Esophagus muscularis mucosa (tissue), 4 donors: ENCODE results near the gene CTNND1. TPM values are rescaled to one million over a fixed set of nuclear protein-coding genes. Genes with fewer than 3 reads are reported as not detected.

Experiments used
- DNase-seq: peaks from one replicate; pipeline ENCODE4 v3.0.0-alpha.2; 2017; ENCODE audit errors: extremely low spot score
- H3K27ac ChIP-seq, 4 donors: fragments of 200-600 bp; sonication (generic); replicated peaks in 1 of 4; 1 replicate in 3 of 4; 2 replicates in 1 of 4; pipeline ENCODE4 v1.5.1; 2016 to 2019; ENCODE audit warnings: mild to moderate bottlenecking in 1 of 4
- H3K27me3 ChIP-seq, 4 donors: fragments of 200-600 bp; sonication (generic); one replicate each; pipeline versions ENCODE4 v1.5.1 to v1.6.0; 2016 to 2019
- H3K36me3 ChIP-seq, 4 donors: fragments of 200-600 bp; sonication (generic); one replicate each; pipeline ENCODE4 v1.5.1; 2016 to 2019
- H3K4me1 ChIP-seq, 4 donors: fragments of 200-600 bp; sonication (generic); one replicate each; pipeline ENCODE4 v1.5.1; 2016 to 2019
- H3K4me3 ChIP-seq, 4 donors: fragments of 200-600 bp; sonication (generic); 1 replicate in 2 of 4; 2 replicates in 2 of 4; pipeline ENCODE4 v1.5.1; 2016 to 2019; ENCODE audit warnings: mild to moderate bottlenecking in 4 of 4, moderate library complexity in 1 of 4
- H3K9me3 ChIP-seq, 4 donors: fragments of 200-600 bp; sonication (generic); 1 replicate in 3 of 4; 2 replicates in 1 of 4; pipeline ENCODE4 v1.5.1; 2016 to 2019
- CTCF ChIP-seq, 3 experiments: fragments of 200-600 bp in 2 of 3; fragments of 450-650 bp in 1 of 3; sonication (generic) in 2 of 3; IDR thresholded peaks; one replicate each; pipeline ENCODE4 v1.5.1; 2017 to 2019; ENCODE audit warnings: antibody characterized with exemption in 3 of 3, mild to moderate bottlenecking in 2 of 3, moderate library complexity in 1 of 3
- EP300 ChIP-seq: sonication (generic); formaldehyde crosslinking; IDR thresholded peaks from one replicate; pipeline ENCODE4 v1.6.1; 2017; ENCODE audit warnings: antibody characterized with exemption
- POLR2A ChIP-seq: fragments of 450-650 bp; IDR thresholded peaks from one replicate; pipeline ENCODE4 v1.6.1; 2017; ENCODE audit warnings: antibody characterized with exemption, moderate library complexity, mild to moderate bottlenecking, low read depth
- POLR2AphosphoS5 ChIP-seq, 2 donors: sonication (generic); formaldehyde crosslinking; IDR thresholded peaks; one replicate each; pipeline ENCODE4 v1.6.1; 2017; ENCODE audit warnings: antibody characterized with exemption in 2 of 2
- WGBS: methylation state at CpG from one replicate; pipeline ENCODE4 v1.1.5; 2018; 5-methylcytosine and 5-hydroxymethylcytosine counted together
- intact Hi-C: fragments of 100-400 bp; cut with DNase I; formaldehyde crosslinking; loops from one replicate; pipeline ENCODE4 v1.15.1; 2023
- total RNA-seq, 4 donors: library from RNA; depleted of rRNA; stranded (reverse); fragments of >200 nt; gene quantifications; one replicate each; pipeline versions ENCODE4 v1.1.0 to v1.2.1, GENCODE V29; 2016

Gene CTNND1
- total RNA-seq, 4 donors from 2014 or later, result 78.1 to 101 (median 89.5) TPM

GRCh38 chr11:57762235-57762861 lies 746 bp downstream of the CTNND1 start:
- no peak for DNase-seq
- Histone ChIP-seq H3K27ac (peak overlapping the region; percentile 88 to 92 (median 92)), H3K4me3 (peak overlapping the region; percentile 50 to 74 (median 72)), H3K9me3 (no peaks in the 10 kb centered on the region), H3K4me1 (peaks cover 25 to 41% (median 38%) of the 10 kb centered on the region in 4 donors), H3K27me3 (no peaks in the 10 kb centered on the region), H3K36me3 (no peaks in the 10 kb centered on the region)
- intact Hi-C loops, result loop anchor here (2.0 kb wide), 1 partner anchor 36 kb away; no protein-coding TSS in a partner anchor
- TF ChIP-seq POLR2AphosphoS5 (IDR thresholded peaks at IDR 0.05) (no peak), EP300 (no peak), CTCF (IDR thresholded peaks at IDR 0.05) (no peak)
- WGBS, result under 1% methylated on average over 9 of the region's 9 CpGs

GRCh38 chr11:57763568-57763967 lies 2.0 kb downstream of the CTNND1 start:
- WGBS, result 10% methylated on average over 1 of the region's 1 CpG
- peak overlapping the region; percentile 50 to 74 (median 72) for H3K4me3 ChIP-seq
- H3K9me3 ChIP-seq, result no peaks in the 10 kb centered on the region
- H3K36me3 ChIP-seq, result no peaks in the 10 kb centered on the region
- no peaks in the 10 kb centered on the region for H3K27me3 ChIP-seq
- intact Hi-C loops, result loop anchor here (2.0 kb wide), 1 partner anchor 35 kb away; no protein-coding TSS in a partner anchor
- peak in 1 of 2 donors; percentile 21 for TF ChIP-seq POLR2AphosphoS5 (IDR thresholded peaks at IDR 0.05)
- no peak for TF ChIP-seq EP300
- TF ChIP-seq CTCF (IDR thresholded peaks at IDR 0.05), result peak; percentile 33 to 49 (median 37)
- H3K27ac ChIP-seq, result peak overlapping the region; percentile 88 to 92 (median 92)
- H3K4me1 ChIP-seq, result peaks cover 31 to 51% (median 48%) of the 10 kb centered on the region in 4 donors
- DNase-seq, result no peak

GRCh38 chr11:57764021-57764420 lies 2.4 kb downstream of the CTNND1 start:
- WGBS, result 17% methylated on average over 4 of the region's 4 CpGs
- Histone ChIP-seq H3K27me3 (no peaks in the 10 kb centered on the region), H3K36me3 (no peaks in the 10 kb centered on the region), H3K9me3 (no peaks in the 10 kb centered on the region), H3K4me1 (peaks cover 36 to 56% (median 53%) of the 10 kb centered on the region in 4 donors), H3K4me3 (peak overlapping the region; percentile 50 to 74 (median 72)), H3K27ac (peak overlapping the region; percentile 88 to 92 (median 92))
- DNase-seq, result no peak
- no peak for TF ChIP-seq EP300
- no peak for TF ChIP-seq CTCF (IDR thresholded peaks at IDR 0.05)
- no peak for TF ChIP-seq POLR2A
- no peak for TF ChIP-seq POLR2AphosphoS5 (IDR thresholded peaks at IDR 0.05)
- intact Hi-C loops, result no loop called here

GRCh38 chr11:57764566-57764965 lies 3.0 kb downstream of the CTNND1 start:
- no peak for DNase-seq
- 15% methylated on average over 2 of the region's 2 CpGs for WGBS
- Histone ChIP-seq H3K27me3 (no peaks in the 10 kb centered on the region), H3K4me1 (peaks cover 41 to 61% (median 58%) of the 10 kb centered on the region in 4 donors), H3K4me3 (peak overlapping the region; percentile 50 to 74 (median 72)), H3K9me3 (no peaks in the 10 kb centered on the region), H3K27ac (peak overlapping the region; percentile 88 to 92 (median 92)), H3K36me3 (no peaks in the 10 kb centered on the region)
- no peak for TF ChIP-seq POLR2A
- no peak for TF ChIP-seq EP300
- intact Hi-C loops, result no loop called here

- intact Hi-C loops, result no loop called here
Measured at GRCh38 chr11:57764972-57765371, 3.4 kb downstream of the CTNND1 start.

More at GRCh38 chr11:57764972-57765371, 3.4 kb downstream of the CTNND1 start:
- no peaks in the 10 kb centered on the region for H3K27me3 ChIP-seq
- TF ChIP-seq EP300, result no peak
- TF ChIP-seq CTCF (IDR thresholded peaks at IDR 0.05), result no peak
- no peak for TF ChIP-seq POLR2A
- TF ChIP-seq POLR2AphosphoS5 (IDR thresholded peaks at IDR 0.05), result no peak
- peaks cover 45 to 66% (median 62%) of the 10 kb centered on the region in 4 donors for H3K4me1 ChIP-seq
- H3K27ac ChIP-seq, result peak overlapping the region; percentile 88 to 92 (median 92)
- peak overlapping the region; percentile 50 to 74 (median 72) for H3K4me3 ChIP-seq
- H3K36me3 ChIP-seq, result no peaks in the 10 kb centered on the region
- no peaks in the 10 kb centered on the region for H3K9me3 ChIP-seq
- WGBS, result 14% methylated on average over 2 of the region's 2 CpGs
- no peak for DNase-seq
